Testis (tissue), 2 donors: ENCODE measurements around the gene ICA1.

Experiments
- POLR2A ChIP-seq: fragments of 450-650 bp; IDR thresholded peaks from one replicate; pipeline ENCODE4 v1.6.1; 2017; ENCODE audit warnings: antibody characterized with exemption, mild to moderate bottlenecking, moderate library complexity
- TF ChIP-seq, protein P1 (sequence below), 3 experiments: fragments of 450-650 bp in 2 of 3; fragments of 200-600 bp in 1 of 3; sonication (generic) in 1 of 3; IDR thresholded peaks; one replicate each; pipeline ENCODE4 v1.5.1; 2016 to 2019; ENCODE audit warnings: antibody characterized with exemption in 3 of 3, mild to moderate bottlenecking in 2 of 3, moderate library complexity in 1 of 3

DNA sequence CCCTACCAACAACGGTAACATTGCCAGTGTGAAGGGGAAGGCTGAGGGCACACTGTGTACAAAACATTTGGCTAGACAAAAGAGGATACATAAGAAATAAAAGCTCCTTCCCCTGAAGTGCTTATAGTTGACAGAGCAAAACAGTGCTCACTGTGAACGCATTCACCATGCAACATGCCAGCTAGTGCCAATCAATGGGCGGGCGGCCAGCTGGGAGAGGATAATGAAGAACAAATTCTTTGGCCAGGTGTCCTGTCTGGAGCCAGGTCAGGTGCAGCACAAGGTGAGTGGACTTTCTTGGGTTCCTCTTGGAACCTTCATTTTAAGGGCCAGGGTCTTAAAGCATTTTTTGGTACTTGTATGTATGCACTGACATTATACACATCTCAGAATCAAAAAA is 106.1 kb downstream of the ICA1 start:
- TF ChIP-seq, protein P1, sequence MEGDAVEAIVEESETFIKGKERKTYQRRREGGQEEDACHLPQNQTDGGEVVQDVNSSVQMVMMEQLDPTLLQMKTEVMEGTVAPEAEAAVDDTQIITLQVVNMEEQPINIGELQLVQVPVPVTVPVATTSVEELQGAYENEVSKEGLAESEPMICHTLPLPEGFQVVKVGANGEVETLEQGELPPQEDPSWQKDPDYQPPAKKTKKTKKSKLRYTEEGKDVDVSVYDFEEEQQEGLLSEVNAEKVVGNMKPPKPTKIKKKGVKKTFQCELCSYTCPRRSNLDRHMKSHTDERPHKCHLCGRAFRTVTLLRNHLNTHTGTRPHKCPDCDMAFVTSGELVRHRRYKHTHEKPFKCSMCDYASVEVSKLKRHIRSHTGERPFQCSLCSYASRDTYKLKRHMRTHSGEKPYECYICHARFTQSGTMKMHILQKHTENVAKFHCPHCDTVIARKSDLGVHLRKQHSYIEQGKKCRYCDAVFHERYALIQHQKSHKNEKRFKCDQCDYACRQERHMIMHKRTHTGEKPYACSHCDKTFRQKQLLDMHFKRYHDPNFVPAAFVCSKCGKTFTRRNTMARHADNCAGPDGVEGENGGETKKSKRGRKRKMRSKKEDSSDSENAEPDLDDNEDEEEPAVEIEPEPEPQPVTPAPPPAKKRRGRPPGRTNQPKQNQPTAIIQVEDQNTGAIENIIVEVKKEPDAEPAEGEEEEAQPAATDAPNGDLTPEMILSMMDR (IDR thresholded peaks at IDR 0.05), result no peak
- no peak for TF ChIP-seq POLR2A
